ENCODE data around the gene CELF6.
"Not testable (repeated sequence)": the region's sequence is repeated elsewhere in the genome, so short reads cannot be mapped to it uniquely, and the experiment has no call there.

CELF6 gene

DNA sequence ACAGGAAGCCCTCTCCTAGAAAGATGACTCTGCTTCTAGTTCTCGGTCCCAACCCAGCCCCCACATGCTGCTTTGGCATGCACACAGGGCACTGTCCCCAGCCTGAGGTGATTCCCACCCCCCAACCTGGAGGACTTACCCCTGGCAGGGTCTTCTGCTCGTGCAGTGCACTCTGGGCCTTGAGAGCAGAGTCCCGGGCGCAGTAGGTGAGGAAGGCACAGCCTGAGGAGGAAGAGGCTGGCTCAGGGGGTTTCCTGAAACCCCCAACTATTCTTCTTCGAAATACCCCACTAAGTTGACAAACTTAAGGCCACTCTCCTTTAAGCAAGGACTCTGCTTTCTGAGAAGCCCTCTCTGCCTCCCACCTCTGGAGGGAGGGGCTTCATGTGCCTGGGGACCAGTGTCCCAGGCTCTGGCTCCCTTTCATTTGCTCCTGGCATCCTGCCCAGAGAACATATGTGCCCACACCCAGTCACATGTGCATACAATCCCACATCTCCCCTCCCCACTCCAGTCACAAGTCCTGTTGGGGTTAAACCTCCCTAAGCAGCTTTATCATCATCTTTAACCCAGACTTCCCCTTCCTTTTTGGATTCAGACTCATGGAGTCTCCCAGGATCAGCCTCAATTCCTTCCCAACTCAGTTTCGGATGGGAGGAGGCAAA is 4.1 kb downstream of the CELF6 start:
- no peak for DNase-seq

DNA sequence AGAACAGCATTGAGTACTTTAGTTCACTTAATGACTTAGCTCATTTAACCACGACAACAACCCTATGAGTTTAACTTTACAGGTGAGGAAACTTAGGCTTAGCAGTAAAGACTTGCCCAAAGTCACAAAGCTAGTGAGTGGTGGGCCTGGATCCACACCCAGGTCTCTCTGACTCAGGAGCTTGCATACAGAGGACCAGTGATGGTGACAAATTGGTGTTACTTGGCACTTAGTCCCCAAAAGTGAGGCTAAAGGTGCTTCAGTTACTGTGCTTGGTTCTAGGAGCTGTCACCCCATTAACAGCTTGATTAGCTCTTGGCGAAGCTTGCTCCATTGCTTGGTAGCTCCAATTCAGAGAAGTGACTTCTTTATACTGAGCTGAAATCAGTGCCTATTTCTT is 6.1 kb downstream of the CELF6 start:
- no peak for DNase-seq

DNA sequence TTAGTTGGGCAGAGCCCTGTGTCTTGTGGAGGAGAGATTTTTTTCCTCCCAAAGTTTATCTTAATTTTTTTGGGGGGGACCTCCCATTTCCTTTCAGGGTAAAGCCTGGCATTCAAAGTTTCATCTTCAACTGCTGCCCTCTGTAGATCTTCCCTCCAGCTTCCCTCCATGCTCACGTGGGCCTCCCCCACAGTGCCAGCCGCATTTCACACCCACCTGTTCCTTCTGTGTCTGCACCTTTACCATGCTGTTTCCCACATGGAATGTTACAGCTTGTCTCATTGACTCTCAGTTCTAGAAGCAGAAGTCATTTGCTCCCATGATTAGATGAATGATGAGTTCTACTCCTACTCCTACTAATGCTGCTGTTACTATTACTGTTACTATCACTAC is 6.5 kb downstream of the CELF6 start:
- DNase-seq: no peak

DNA sequence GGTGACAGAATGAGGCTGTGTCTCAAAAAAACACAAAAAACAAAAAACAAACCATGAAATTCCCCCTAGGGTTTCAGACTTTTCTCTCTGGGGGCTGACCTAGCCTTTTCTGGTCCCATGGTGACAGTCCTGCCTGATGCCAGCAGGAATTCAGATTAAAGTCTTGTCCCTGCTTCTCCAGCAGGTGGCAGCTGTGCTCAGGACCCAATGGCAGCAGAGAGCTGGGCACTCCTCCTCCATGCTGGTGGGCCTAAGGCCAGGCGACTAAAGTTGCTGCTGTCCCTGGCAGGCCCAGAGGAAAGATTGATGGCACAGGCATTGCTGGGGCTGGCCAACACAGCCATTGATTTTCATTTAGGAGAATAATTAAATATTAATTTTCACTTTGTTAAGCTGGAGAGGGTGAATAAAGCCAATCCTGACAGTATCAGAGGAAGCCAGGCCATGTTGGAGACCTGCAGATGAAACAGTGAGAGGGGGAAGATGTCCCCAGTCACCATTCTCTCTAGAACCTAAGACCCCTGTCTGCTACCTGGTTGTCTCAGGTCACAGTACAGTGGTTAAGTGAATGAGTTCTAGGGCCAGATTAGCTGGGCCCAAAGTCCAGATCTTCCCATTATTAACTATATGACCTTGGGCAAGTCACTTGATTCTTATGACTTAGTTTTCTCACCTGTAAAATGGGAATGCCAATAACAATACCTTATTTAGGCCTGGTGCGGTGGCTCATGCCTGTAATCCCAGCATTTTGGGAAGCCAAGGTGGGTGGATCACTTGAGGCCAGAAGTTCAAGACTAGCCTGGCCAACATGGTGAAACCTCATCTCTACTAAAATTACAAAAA is 7.1 kb downstream of the CELF6 start:
- peak; percentile 64 to 66 for DNase-seq

DNA sequence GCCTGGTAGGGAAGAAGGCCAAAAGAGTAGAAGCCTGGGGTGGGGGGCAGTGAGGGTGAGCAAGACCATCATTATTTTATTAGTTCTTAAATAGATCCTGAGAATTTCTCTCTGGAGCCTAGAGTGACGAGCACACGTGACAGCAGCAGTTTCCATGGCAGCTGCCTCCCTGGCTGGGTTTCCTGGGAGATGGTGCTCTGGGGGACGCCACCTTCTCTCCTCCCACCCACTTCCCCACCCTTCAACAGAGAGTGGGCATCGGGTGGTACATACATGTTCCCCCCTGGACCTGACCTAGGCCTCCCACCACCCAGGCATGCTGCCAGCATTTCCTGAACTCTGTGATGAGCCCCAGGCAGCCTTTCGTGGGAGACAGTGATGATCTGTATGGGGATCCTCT is 12.9 kb downstream of the CELF6 start:
- no peak for DNase-seq

GRCh38 chr15:72306211-72306785 is 13.7 kb downstream of the CELF6 start:
- peak; percentile 72 to 81 for DNase-seq

- DNase-seq: no peak
Observed at GRCh38 chr15:72304596-72304995, 15.4 kb downstream of the CELF6 start.

- DNase-seq: no peak
Observed at GRCh38 chr15:72302955-72303354, 17.0 kb downstream of the CELF6 start.

DNA sequence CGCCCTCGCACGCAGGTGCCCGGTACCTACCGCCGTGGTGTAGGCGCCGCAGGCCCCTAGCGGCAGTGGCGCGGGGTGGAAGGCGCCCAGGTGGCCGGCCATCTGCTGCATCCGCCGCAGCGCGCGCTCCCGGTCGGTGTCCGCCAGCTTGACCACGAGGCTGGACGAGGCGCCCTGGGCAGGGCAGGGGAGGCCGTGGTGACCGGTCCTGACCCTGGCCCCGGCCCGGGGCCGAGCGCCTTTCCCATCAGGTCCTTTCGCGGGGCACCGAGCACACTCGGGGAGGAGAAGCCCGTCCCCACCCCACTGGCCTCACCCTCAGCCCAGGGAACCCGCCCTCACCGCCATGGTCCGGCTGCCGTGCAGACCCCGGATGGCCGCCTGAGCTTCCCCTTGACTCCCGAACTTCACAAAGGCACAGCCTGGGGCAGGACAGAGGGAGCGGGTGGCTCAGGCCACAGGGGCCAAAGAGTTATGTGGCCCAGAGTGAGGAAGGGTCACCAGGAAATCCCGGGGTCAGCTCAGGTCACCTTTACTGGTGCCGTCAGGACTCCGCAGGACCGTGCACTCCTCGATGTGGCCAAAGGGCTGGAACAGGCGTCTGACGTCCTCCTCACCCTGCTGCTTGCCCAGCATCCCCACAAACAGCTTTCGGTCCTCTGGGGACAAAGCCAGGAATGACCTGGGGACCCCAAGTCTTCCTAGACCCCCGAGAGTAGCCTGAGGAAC is 30.2 kb downstream of the CELF6 start:
- DNase-seq: no peak

GRCh38 chr15:72288796-72289596 is 31.0 kb downstream of the CELF6 start:
- DNase-seq: no peak

DNA sequence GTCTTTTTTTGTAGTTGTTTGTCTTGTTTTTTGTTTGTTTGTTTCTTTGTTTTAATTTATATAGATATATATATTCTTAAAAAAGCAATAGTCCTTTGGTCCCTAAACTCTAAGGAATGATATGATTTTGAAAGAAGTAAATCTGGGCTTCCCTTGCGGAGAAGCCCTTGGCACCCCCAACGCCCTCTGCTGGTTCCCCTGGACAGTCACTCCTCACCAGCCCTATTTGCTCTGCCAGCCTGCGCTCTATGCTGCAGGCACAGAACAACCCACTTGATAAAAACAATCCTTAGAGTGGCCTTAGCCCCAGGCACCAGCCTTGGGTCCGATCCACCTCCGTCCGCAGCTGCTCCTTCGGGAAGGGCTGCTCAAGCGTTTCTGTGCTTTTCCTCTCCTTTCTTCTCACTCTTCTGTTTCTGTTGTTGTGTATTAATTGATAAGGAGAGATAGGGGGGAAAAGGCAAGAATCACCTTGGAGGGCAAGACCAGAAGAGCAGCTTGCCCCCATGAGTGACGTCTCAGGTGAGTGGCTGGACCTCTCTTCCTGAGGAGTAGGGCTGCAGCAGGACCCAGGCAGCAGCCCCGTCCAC is 33.9 kb downstream of the CELF6 start:
- peak; percentile 42 to 48 for DNase-seq

DNA sequence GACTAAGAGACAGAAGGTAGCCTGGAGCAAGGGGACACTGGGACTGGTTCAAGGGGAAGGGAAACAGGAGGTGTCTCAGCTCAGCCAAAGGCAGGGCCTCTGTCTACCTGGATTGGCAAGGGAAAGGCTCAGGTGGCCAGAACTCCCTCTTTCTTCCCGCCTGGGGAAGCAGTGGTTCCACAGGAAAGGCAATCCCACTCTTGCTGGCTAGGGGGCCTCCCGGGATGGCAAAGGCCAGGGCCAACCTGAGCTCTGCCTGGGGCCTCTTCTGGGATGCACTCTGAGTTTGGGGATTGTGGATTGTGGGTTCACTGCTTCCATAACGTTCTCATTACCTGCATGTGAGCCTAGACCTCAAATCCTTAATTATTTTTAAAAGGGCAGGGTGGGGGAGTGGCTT is 34.6 kb downstream of the CELF6 start:
- no peak for DNase-seq

- no peak for DNase-seq
Observed at GRCh38 chr15:72284781-72285180, 35.2 kb downstream of the CELF6 start.

- DNase-seq: no peak
Observed at GRCh38 chr15:72281713-72282112, 38.2 kb downstream of the CELF6 start.

DNA sequence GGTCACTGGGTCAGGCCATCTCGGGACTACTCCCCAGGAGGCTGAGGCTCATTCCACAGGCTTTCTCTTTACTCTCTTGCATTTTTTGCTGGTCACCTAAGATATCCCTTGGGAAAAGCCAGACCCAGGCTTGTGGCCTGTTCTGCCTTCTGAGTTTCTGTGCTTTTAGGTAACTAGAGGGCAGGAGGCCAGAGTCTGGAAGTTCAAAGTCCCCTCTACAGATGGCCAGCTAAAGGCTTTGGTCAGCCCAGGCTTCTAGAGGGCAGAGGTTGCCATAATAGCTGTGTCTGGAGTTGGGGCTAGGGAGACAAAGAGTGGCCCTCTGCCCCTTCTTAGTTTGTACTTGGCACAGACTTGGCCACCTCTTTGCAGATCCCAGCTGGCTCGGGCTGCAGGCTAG is 39.2 kb downstream of the CELF6 start:
- no peak for DNase-seq

GRCh38 chr15:72278737-72279136 is 41.2 kb downstream of the CELF6 start:
- DNase-seq: no peak

- no peak for DNase-seq
Observed at GRCh38 chr15:72276326-72276700, 43.6 kb downstream of the CELF6 start.

- not testable (repeated sequence) for DNase-seq
Observed at GRCh38 chr15:72275635-72276325, 44.2 kb downstream of the CELF6 start.

- DNase-seq: no peak
Observed at GRCh38 chr15:72272997-72273352, 47.0 kb downstream of the CELF6 start.

DNA sequence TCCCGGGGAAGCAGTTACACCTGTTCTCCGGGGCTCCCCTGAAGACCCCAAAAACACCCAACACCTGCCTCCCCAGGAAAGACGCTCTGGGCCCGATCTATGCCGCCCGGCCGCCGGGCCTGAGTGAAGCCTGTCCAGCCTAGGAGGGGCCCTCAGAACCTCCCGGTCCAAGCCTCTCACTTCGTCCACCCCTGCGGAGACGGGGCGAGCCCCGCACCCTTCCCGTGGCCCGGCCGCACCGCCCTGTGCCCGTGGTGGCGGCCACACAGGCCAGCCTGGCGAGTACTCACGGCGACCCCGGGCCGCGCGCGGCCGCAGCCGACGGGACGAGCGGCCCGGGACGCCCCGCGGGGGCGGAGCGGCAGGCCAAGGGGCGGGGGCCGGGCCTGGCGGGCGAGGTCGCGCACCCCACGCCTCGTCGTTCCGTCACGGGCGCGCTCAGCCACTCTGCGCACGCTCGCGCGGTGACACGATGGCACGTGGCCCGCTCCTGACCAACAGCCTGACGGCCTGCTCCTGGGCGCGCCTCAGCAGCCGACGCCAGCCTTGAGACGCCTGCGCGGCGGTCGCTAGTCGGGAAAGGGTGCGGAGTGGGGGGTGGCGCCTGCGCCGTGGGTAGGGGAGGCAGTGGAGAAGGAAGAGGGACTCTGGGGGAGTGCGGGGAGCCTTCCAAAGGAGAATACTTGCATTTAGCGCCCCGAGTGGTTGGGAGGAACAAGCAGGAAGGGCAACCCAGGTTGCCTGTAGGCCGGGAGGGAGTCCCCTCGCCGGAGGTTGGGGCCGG is 47.6 kb downstream of the CELF6 start, which contains the start of gene PARP6:
Gene PARP6, minus strand, starts transcription at position 342 of the 784 bp plus-strand sequence. CDS start 5,077 bp downstream, outside the sequence.
- DNase-seq: peak; percentile 99

GRCh38 chr15:72271895-72272212 is 48.1 kb downstream of the CELF6 start:
- peak in 1 of 2 donors; percentile 7 for DNase-seq

Data from CD4-positive, alpha-beta T cell treated with Interleukin-4 for 1 hour (primary cell).